Vagina (tissue), 2 donors: Measurements from ENCODE around the gene FBRSL1. TPM values are rescaled to one million over a fixed set of nuclear protein-coding genes. Genes with fewer than 3 reads are reported as not detected.
A peak's percentile ranks its signal among the peaks of the same experiment; 100 is the strongest.

Source experiments
- DNase-seq, 2 donors: peaks; one replicate each; pipeline ENCODE4 v3.0.0-alpha.2; 2017; ENCODE audit errors: extremely low spot score in 2 of 2
- H3K27ac ChIP-seq: fragments of 200-600 bp; sonication (generic); one replicate; pipeline ENCODE4 v1.5.1; 2019
- H3K27me3 ChIP-seq: fragments of 200-600 bp; sonication (generic); one replicate; pipeline ENCODE4 v1.5.1; 2019
- H3K36me3 ChIP-seq, 2 donors: fragments of 200-600 bp; sonication (generic); one replicate each; pipeline ENCODE4 v1.5.1; 2017 to 2019
- H3K4me1 ChIP-seq: fragments of 200-600 bp; sonication (generic); one replicate; pipeline ENCODE4 v1.5.1; 2019
- H3K4me3 ChIP-seq, 2 donors: fragments of 200-600 bp; sonication (generic); 1 replicate in 1 of 2; 2 replicates in 1 of 2; pipeline ENCODE4 v1.5.1; 2016 to 2019
- H3K9me3 ChIP-seq: fragments of 200-600 bp; sonication (generic); one replicate; pipeline ENCODE4 v1.5.1; 2019
- POLR2A ChIP-seq, 2 donors: fragments of 450-650 bp; IDR thresholded peaks; one replicate each; pipeline ENCODE4 v1.6.1; 2017; ENCODE audit warnings: antibody characterized with exemption in 2 of 2, mild to moderate bottlenecking in 2 of 2, moderate library complexity in 2 of 2
- POLR2AphosphoS5 ChIP-seq, 2 donors: sonication (generic); formaldehyde crosslinking; IDR thresholded peaks; one replicate each; pipeline ENCODE4 v1.9.0; 2017; ENCODE audit warnings: antibody characterized with exemption in 2 of 2, mild to moderate bottlenecking in 2 of 2, low read depth in 1 of 2; ENCODE audit not compliant: insufficient read depth in 1 of 2
- intact Hi-C: fragments of 100-400 bp; cut with DNase I; formaldehyde crosslinking; loops from one replicate; pipeline ENCODE4 v1.15.1; 2023
- total RNA-seq: library from RNA; depleted of rRNA; stranded (reverse); fragments of >200 nt; gene quantifications from one replicate; pipeline ENCODE4 v1.2.3, GENCODE V29; 2016
- TF ChIP-seq, protein P1 (sequence below), 3 experiments: fragments of 450-650 bp in 2 of 3; fragments of 200-600 bp in 1 of 3; sonication (generic) in 1 of 3; IDR thresholded peaks; one replicate each; pipeline ENCODE4 v1.5.1; 2017 to 2019; ENCODE audit warnings: antibody characterized with exemption in 3 of 3, mild to moderate bottlenecking in 2 of 3, moderate library complexity in 2 of 3

The FBRSL1 gene
- total RNA-seq, 1 donor from 2014 or later: 11.0 TPM

- DNase-seq: no peak
- H3K4me1 ChIP-seq: peaks cover 42% of the 10 kb centered on the region
- intact Hi-C loops: no loop called here
Observed at GRCh38 chr12:132520421-132521199, 30.7 kb downstream of the FBRSL1 start.

GRCh38 chr12:132521200-132521580 is 31.2 kb downstream of the FBRSL1 start:
- intact Hi-C loops: no loop called here
- H3K4me1 ChIP-seq: peaks cover 42% of the 10 kb centered on the region
- no peak for DNase-seq

More at GRCh38 chr12:132520421-132521199, 30.7 kb downstream of the FBRSL1 start:
- H3K36me3 ChIP-seq: no peaks in the 10 kb centered on the region
- no peaks in the 10 kb centered on the region for H3K27me3 ChIP-seq
- H3K27ac ChIP-seq: no peak overlapping the region
- H3K4me3 ChIP-seq: no peak overlapping the region
- H3K9me3 ChIP-seq: no peaks in the 10 kb centered on the region
- TF ChIP-seq POLR2AphosphoS5 (IDR thresholded peaks at IDR 0.05; ENCODE audit: insufficient read depth in 1 of 2, low read depth in 1 of 2): no peak
- TF ChIP-seq, protein P1, sequence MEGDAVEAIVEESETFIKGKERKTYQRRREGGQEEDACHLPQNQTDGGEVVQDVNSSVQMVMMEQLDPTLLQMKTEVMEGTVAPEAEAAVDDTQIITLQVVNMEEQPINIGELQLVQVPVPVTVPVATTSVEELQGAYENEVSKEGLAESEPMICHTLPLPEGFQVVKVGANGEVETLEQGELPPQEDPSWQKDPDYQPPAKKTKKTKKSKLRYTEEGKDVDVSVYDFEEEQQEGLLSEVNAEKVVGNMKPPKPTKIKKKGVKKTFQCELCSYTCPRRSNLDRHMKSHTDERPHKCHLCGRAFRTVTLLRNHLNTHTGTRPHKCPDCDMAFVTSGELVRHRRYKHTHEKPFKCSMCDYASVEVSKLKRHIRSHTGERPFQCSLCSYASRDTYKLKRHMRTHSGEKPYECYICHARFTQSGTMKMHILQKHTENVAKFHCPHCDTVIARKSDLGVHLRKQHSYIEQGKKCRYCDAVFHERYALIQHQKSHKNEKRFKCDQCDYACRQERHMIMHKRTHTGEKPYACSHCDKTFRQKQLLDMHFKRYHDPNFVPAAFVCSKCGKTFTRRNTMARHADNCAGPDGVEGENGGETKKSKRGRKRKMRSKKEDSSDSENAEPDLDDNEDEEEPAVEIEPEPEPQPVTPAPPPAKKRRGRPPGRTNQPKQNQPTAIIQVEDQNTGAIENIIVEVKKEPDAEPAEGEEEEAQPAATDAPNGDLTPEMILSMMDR (IDR thresholded peaks at IDR 0.05): no peak
- TF ChIP-seq POLR2A (IDR thresholded peaks at IDR 0.05): no peak

GRCh38 chr12:132521712-132522292 is 31.9 kb downstream of the FBRSL1 start:
- TF ChIP-seq, protein P1 (IDR thresholded peaks at IDR 0.05): no peak
- TF ChIP-seq POLR2AphosphoS5 (IDR thresholded peaks at IDR 0.05; ENCODE audit: insufficient read depth in 1 of 2, low read depth in 1 of 2): no peak
- TF ChIP-seq POLR2A (IDR thresholded peaks at IDR 0.05): no peak
- intact Hi-C loops: no loop called here
- Histone ChIP-seq H3K9me3 (no peaks in the 10 kb centered on the region), H3K4me1 (peaks cover 42% of the 10 kb centered on the region), H3K27me3 (no peaks in the 10 kb centered on the region), H3K27ac (no peak overlapping the region), H3K4me3 (no peak overlapping the region), H3K36me3 (no peaks in the 10 kb centered on the region)
- DNase-seq: no peak

More at GRCh38 chr12:132521200-132521580, 31.2 kb downstream of the FBRSL1 start:
- TF ChIP-seq, protein P1 (IDR thresholded peaks at IDR 0.05): no peak
- no peak for TF ChIP-seq POLR2AphosphoS5 (IDR thresholded peaks at IDR 0.05; ENCODE audit: insufficient read depth in 1 of 2, low read depth in 1 of 2)
- TF ChIP-seq POLR2A (IDR thresholded peaks at IDR 0.05): no peak
- H3K4me3 ChIP-seq: no peak overlapping the region
- H3K9me3 ChIP-seq: no peaks in the 10 kb centered on the region
- no peaks in the 10 kb centered on the region for H3K27me3 ChIP-seq
- H3K27ac ChIP-seq: no peak overlapping the region
- H3K36me3 ChIP-seq: no peaks in the 10 kb centered on the region

DNA sequence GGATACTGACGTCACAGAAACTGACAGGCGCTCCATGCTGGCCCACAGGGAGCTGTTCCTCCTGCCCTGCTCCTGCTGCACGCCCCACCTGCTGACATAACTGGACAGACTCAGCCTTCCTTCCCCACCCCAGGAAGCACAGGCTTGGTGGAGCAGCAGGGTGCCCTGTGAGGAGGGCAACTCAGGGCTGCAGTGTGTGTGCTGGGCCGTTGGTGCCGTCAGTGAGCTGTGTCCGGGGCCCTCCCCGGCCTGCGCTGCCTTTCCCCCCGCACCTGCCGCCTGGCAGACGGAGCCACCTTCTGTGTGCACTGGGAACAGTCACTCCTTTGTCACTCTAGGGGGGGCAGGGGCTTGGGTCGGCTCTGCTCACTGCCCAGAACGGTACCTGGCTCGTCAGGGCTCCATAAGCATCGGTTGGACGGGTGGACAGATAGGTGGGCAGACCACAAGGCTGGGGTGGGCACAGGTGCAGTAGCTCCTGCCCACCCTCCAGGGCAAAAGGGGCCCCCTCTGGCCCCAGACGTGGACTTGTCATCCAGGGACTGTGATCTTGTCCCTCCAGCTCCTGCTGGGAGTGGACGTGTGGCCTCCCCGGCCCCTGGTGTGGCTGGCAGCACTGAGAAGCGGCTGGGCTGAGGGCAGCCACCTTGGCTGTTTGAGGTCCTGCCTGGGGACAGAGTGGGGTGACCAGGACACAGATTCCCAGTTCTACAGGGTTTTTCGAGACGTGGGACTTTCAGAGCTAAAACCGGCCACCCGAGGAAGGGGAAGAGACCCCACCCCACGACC is 32.8 kb downstream of the FBRSL1 start:
- peaks cover 42% of the 10 kb centered on the region for H3K4me1 ChIP-seq
- no peak overlapping the region for H3K27ac ChIP-seq
- intact Hi-C loops: no loop called here
- H3K36me3 ChIP-seq: no peaks in the 10 kb centered on the region
- H3K27me3 ChIP-seq: no peaks in the 10 kb centered on the region
- TF ChIP-seq POLR2AphosphoS5 (IDR thresholded peaks at IDR 0.05; ENCODE audit: insufficient read depth in 1 of 2, low read depth in 1 of 2): no peak
- H3K4me3 ChIP-seq: no peak overlapping the region
- no peak for DNase-seq
- no peaks in the 10 kb centered on the region for H3K9me3 ChIP-seq

GRCh38 chr12:132523576-132524331 is 33.8 kb downstream of the FBRSL1 start:
- TF ChIP-seq, protein P1 (IDR thresholded peaks at IDR 0.05): peak; percentile 50 to 58 (median 55)
- TF ChIP-seq POLR2AphosphoS5 (IDR thresholded peaks at IDR 0.05; ENCODE audit: insufficient read depth in 1 of 2, low read depth in 1 of 2) (no peak), POLR2A (IDR thresholded peaks at IDR 0.05) (no peak)
- H3K4me1 ChIP-seq: peaks cover 42% of the 10 kb centered on the region
- no peaks in the 10 kb centered on the region for H3K27me3 ChIP-seq
- H3K27ac ChIP-seq: no peak overlapping the region
- no peak overlapping the region for H3K4me3 ChIP-seq
- no peaks in the 10 kb centered on the region for H3K36me3 ChIP-seq
- no peaks in the 10 kb centered on the region for H3K9me3 ChIP-seq
- no peak for DNase-seq
- intact Hi-C loops: no loop called here
